Caco-2 (cell line): ENCODE measurements around the gene SMNDC1. TPM values are rescaled to one million over a fixed set of nuclear protein-coding genes. Genes with fewer than 3 reads are reported as not detected.

ENCODE experiments used
- BruUV-seq: library from RNA; stranded (reverse); fragments of 400-500 nt; replicated peaks from 2 replicates; lab custom pipeline; 2021; lab: Mats Ljungman, UMichigan
- CTCF ChIA-PET: fragments of 300-600 bp; sonication (Branson Sonifier 250); formaldehyde crosslinking; loops from one replicate; lab custom pipeline; 2022; ENCODE audit warnings: antibody characterized with exemption; lab: Charles Lee
- POLR2A ChIA-PET: fragments of 300-600 bp; sonication (Branson Sonifier 250); formaldehyde crosslinking; loops from one replicate; lab custom pipeline; 2022; ENCODE audit warnings: antibody characterized with exemption; lab: Charles Lee
- DNase-seq, 2 experiments: peaks; one replicate each; pipeline versions ENCODE4 v3.0.0 to v3.0.0-alpha.2; 2020 to 2022
- H3K27me3 ChIP-seq: replicated peaks from 2 replicates; pipeline ENCODE4 v1.6.0; 2011; ENCODE audit warnings: low read length; ENCODE audit not compliant: control insufficient read depth, insufficient read depth
- H3K36me3 ChIP-seq: 2 replicates; pipeline ENCODE4 v1.5.1; 2011; ENCODE audit warnings: low read length; ENCODE audit not compliant: control insufficient read depth, insufficient read depth
- H3K4me1 ChIP-seq: fragments of 250-450 bp; sonication (Bioruptor Pico); 2 replicates; pipeline ENCODE4 v1.5.1; 2020; ENCODE audit warnings: mild to moderate bottlenecking
- H3K4me3 ChIP-seq: 2 replicates; pipeline ENCODE4 v1.5.1; 2011; ENCODE audit warnings: low read depth, mild to moderate bottlenecking, control low read depth, low read length
- H3K9me3 ChIP-seq: fragments of 250-450 bp; sonication (Bioruptor Pico); 2 replicates; pipeline ENCODE4 v1.5.1; 2020; ENCODE audit warnings: mild to moderate bottlenecking, moderate library complexity
- H3K27ac Mint-ChIP-seq: one replicate; pipeline ENCODE4 v1.8.0; 2022; ENCODE audit warnings: mixed read lengths; ENCODE audit not compliant: unreplicated experiment
- H3K27me3 Mint-ChIP-seq: one replicate; pipeline ENCODE4 v1.8.0; 2022; ENCODE audit warnings: mixed read lengths; ENCODE audit not compliant: insufficient read depth, unreplicated experiment
- H3K36me3 Mint-ChIP-seq: one replicate; pipeline ENCODE4 v1.8.0; 2022; ENCODE audit warnings: mild to moderate bottlenecking, mixed read lengths; ENCODE audit not compliant: insufficient read depth, unreplicated experiment
- H3K4me1 Mint-ChIP-seq: one replicate; pipeline ENCODE4 v1.8.0; 2022; ENCODE audit warnings: low read depth, mixed read lengths; ENCODE audit not compliant: unreplicated experiment
- H3K4me3 Mint-ChIP-seq: one replicate; pipeline ENCODE4 v1.8.0; 2022; ENCODE audit warnings: mild to moderate bottlenecking, moderate library complexity, mixed read lengths; ENCODE audit not compliant: unreplicated experiment
- H3K9me3 Mint-ChIP-seq: one replicate; pipeline ENCODE4 v1.8.0; 2022; ENCODE audit warnings: mixed read lengths; ENCODE audit not compliant: unreplicated experiment
- CTCF ChIP-seq, 2 experiments: fragments of 200-600 bp in 1 of 2; IDR thresholded peaks; 1 replicate in 1 of 2; 2 replicates in 1 of 2; pipeline versions ENCODE4 v1.5.1 to v1.8.0; 2011 to 2022; ENCODE audit warnings: antibody characterized with exemption in 1 of 2, control low read depth in 1 of 2, inconsistent platforms in 1 of 2, low read depth in 1 of 2, low read length in 1 of 2, mild to moderate bottlenecking in 1 of 2, moderate library complexity in 1 of 2; ENCODE audit not compliant: insufficient read depth in 1 of 2, severe bottlenecking in 1 of 2, unreplicated experiment in 1 of 2
- intact Hi-C: fragments of 100-400 bp; cut with micrococcal nuclease; formaldehyde crosslinking; loops from one replicate; pipeline ENCODE4 v1.10.0; 2022; ENCODE audit not compliant: unreplicated experiment
- total RNA-seq: library from RNA; stranded (reverse); gene quantifications from 2 replicates; pipeline ENCODE4 v1.2.3, GENCODE V29; 2022

Gene SMNDC1
- total RNA-seq, 1 experiment from 2014 or later: 52.4 TPM

GRCh38 chr10:110321869-110322620 lies 17.3 kb upstream of the SMNDC1 start:
- POLR2A ChIA-PET: no interaction called here
- no peaks in the 10 kb centered on the region for H3K27me3 Mint-ChIP-seq

GRCh38 chr10:110317866-110318850 lies 13.4 kb upstream of the SMNDC1 start:
- no peaks in the 10 kb centered on the region for H3K4me1 ChIP-seq
- DNase-seq: no peak
- no peak for TF ChIP-seq CTCF (IDR thresholded peaks at IDR 0.05; ENCODE audit: insufficient read depth in 1 of 2, low read depth in 1 of 2, low read length in 1 of 2, severe bottlenecking in 1 of 2, unreplicated experiment in 1 of 2)
- no peak overlapping the region for H3K4me3 Mint-ChIP-seq
- H3K9me3 ChIP-seq: peaks cover 6% of the 10 kb centered on the region
- H3K27ac Mint-ChIP-seq: no peak overlapping the region
- BruUV-seq: no TSS peak
- H3K27me3 Mint-ChIP-seq: no peaks in the 10 kb centered on the region
- H3K9me3 Mint-ChIP-seq: peaks cover 21% of the 10 kb centered on the region
- CTCF ChIA-PET: no interaction called here
- no peaks in the 10 kb centered on the region for H3K36me3 ChIP-seq
- H3K4me1 Mint-ChIP-seq: peaks cover 6% of the 10 kb centered on the region
- intact Hi-C loops: no loop called here
- POLR2A ChIA-PET: no interaction called here
- H3K4me3 ChIP-seq: no peak overlapping the region
- H3K36me3 Mint-ChIP-seq: no peaks in the 10 kb centered on the region
- no peaks in the 10 kb centered on the region for H3K27me3 ChIP-seq

More at GRCh38 chr10:110321869-110322620, 17.3 kb upstream of the SMNDC1 start:
- Histone ChIP-seq H3K4me3 (no peak overlapping the region), H3K27me3 (no peaks in the 10 kb centered on the region), H3K4me1 (peaks cover 24% of the 10 kb centered on the region), H3K36me3 (no peaks in the 10 kb centered on the region), H3K9me3 (peaks cover 6% of the 10 kb centered on the region)
- CTCF ChIA-PET: no interaction called here
- no peak for DNase-seq
- H3K9me3 Mint-ChIP-seq: peaks cover 21% of the 10 kb centered on the region
- intact Hi-C loops: no loop called here
- TF ChIP-seq CTCF (IDR thresholded peaks at IDR 0.05; ENCODE audit: insufficient read depth in 1 of 2, low read depth in 1 of 2, low read length in 1 of 2, severe bottlenecking in 1 of 2, unreplicated experiment in 1 of 2): no peak
- peaks cover 29% of the 10 kb centered on the region for H3K4me1 Mint-ChIP-seq
- H3K36me3 Mint-ChIP-seq: no peaks in the 10 kb centered on the region
- BruUV-seq: no TSS peak
- no peak overlapping the region for H3K4me3 Mint-ChIP-seq
- H3K27ac Mint-ChIP-seq: no peak overlapping the region

GRCh38 chr10:110313674-110314073 lies 9.0 kb upstream of the SMNDC1 start:
- POLR2A ChIA-PET: no interaction called here
- no TSS peak for BruUV-seq
- Histone ChIP-seq H3K4me1 (peaks cover 4% of the 10 kb centered on the region; the same call in 1 of the 2 replicates), H3K9me3 (no peaks in the 10 kb centered on the region; the same call in 1 of the 2 replicates), H3K27me3 (no peaks in the 10 kb centered on the region), H3K4me3 (no peak overlapping the region), H3K36me3 (no peaks in the 10 kb centered on the region)
- Mint-ChIP-seq H3K27me3 (no peaks in the 10 kb centered on the region), H3K4me3 (no peak overlapping the region), H3K4me1 (peaks cover 2% of the 10 kb centered on the region), H3K9me3 (no peaks in the 10 kb centered on the region), H3K36me3 (no peaks in the 10 kb centered on the region), H3K27ac (no peak overlapping the region)
- DNase-seq: no peak
- intact Hi-C loops: loop anchor here (1.0 to 5.0 kb wide), 3 partner anchors 14 to 144 kb away; no protein-coding TSS in a partner anchor
- no peak for TF ChIP-seq CTCF (IDR thresholded peaks at IDR 0.05; ENCODE audit: insufficient read depth in 1 of 2, low read depth in 1 of 2, low read length in 1 of 2, severe bottlenecking in 1 of 2, unreplicated experiment in 1 of 2)
- CTCF ChIA-PET: no interaction called here
